OCI-LY1 (cell line): ENCODE results near the gene TSPAN4.

Experiments
- H2AFZ ChIP-seq: fragments of 200-600 bp; sonication (generic), shearing (Covaris generic); 2 replicates; pipeline ENCODE4 v1.6.0; 2014; ENCODE audit warnings: antibody characterized with exemption, mild to moderate bottlenecking, low read length
- H3F3A ChIP-seq: fragments of 200-600 bp; sonication (generic), shearing (Covaris generic); 2 replicates; pipeline ENCODE4 v1.6.0; 2014; ENCODE audit warnings: mild to moderate bottlenecking, antibody characterized with exemption, low read length, moderate library complexity; ENCODE audit not compliant: insufficient read depth
- H3K27ac ChIP-seq: fragments of 200-600 bp; sonication (generic); 2 replicates; pipeline ENCODE4 v1.5.1; 2014; ENCODE audit warnings: low read length, mixed run types, mild to moderate bottlenecking, low read depth; ENCODE audit not compliant: poor library complexity, severe bottlenecking
- H3K27me3 ChIP-seq: fragments of 200-600 bp; sonication (generic); 2 replicates; pipeline ENCODE4 v1.6.0; 2014; ENCODE audit warnings: antibody characterized with exemption, mild to moderate bottlenecking, low read length, moderate library complexity; ENCODE audit not compliant: insufficient read depth
- H3K36me3 ChIP-seq: fragments of 200-600 bp; sonication (generic); 2 replicates; pipeline ENCODE4 v1.6.1; 2014; ENCODE audit warnings: mild to moderate bottlenecking, antibody characterized with exemption, low read length, moderate library complexity, mixed read lengths; ENCODE audit not compliant: insufficient read depth
- H3K4me1 ChIP-seq: fragments of 200-600 bp; sonication (generic); 2 replicates; pipeline ENCODE4 v1.5.1; 2014; ENCODE audit warnings: mild to moderate bottlenecking, low read length, moderate library complexity; ENCODE audit not compliant: insufficient read depth, severe bottlenecking
- H3K4me2 ChIP-seq: fragments of 200-600 bp; sonication (generic), shearing (Covaris generic); 2 replicates; pipeline ENCODE4 v1.6.1; 2014; ENCODE audit warnings: low read length
- H3K4me3 ChIP-seq: fragments of 200-600 bp; sonication (generic); 2 replicates; pipeline ENCODE4 v1.5.1; 2014; ENCODE audit warnings: low read length, low read depth, mild to moderate bottlenecking, mixed read lengths; ENCODE audit not compliant: poor library complexity, severe bottlenecking
- H3K79me2 ChIP-seq: fragments of 200-600 bp; shearing (Covaris generic); 2 replicates; pipeline ENCODE4 v1.6.1; 2016; ENCODE audit warnings: mixed run types, low read length, mixed read lengths; ENCODE audit not compliant: insufficient read depth
- H3K9ac ChIP-seq: fragments of 200-600 bp; sonication (generic), shearing (Covaris generic); 2 replicates; pipeline ENCODE4 v1.6.1; 2014; ENCODE audit warnings: mild to moderate bottlenecking, low read length, mixed read lengths
- H3K9me2 ChIP-seq: fragments of 200-600 bp; sonication (generic), shearing (Covaris generic); 2 replicates; pipeline ENCODE4 v1.6.1; 2014; ENCODE audit warnings: low read depth, mild to moderate bottlenecking, low read length, mixed read lengths
- H3K9me3 ChIP-seq: fragments of 200-600 bp; shearing (Covaris generic); 2 replicates; pipeline ENCODE4 v1.6.1; 2014; ENCODE audit warnings: low read length, mixed read lengths
- H4K20me1 ChIP-seq: fragments of 200-600 bp; sonication (generic), shearing (Covaris generic); 2 replicates; pipeline ENCODE4 v1.6.0; 2016; ENCODE audit warnings: mild to moderate bottlenecking, low read length; ENCODE audit not compliant: insufficient read depth
- EZH2 ChIP-seq: fragments of 200-600 bp; sonication (generic), shearing (Covaris generic); IDR thresholded peaks from 2 replicates; pipeline ENCODE4 v1.8.0; 2017; ENCODE audit warnings: borderline replicate concordance, mixed run types, mild to moderate bottlenecking, antibody characterized with exemption, low read length, moderate library complexity, mixed read lengths
- TF ChIP-seq, protein P1 (sequence below): fragments of 200-600 bp; sonication (generic), shearing (Covaris generic); IDR thresholded peaks from 2 replicates; pipeline ENCODE4 v1.5.1; 2017; ENCODE audit warnings: mild to moderate bottlenecking, antibody characterized with exemption, low read length, moderate library complexity, mixed read lengths

The TSPAN4 gene

DNA sequence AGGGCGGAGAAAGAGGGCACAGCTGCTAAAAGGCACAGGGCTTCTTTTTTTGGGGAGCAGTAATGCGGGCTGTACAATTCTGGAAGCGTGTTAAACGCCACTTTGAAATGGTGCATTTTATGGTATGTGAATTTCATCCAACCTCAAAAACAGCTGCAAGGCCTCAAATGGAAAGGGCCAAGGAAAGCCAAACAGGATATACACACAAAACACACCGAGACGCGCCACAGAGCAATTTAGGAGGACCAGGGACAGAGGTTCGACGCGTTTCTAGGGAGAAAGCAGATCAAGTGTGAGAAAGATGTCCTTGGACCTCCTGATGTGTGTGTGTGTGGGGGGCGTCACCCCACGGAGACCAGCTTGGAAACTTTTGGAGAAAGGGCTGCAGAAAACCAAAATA, 31.1 kb downstream of the TSPAN4 start:
- no peaks in the 10 kb centered on the region for H3K9me2 ChIP-seq
- H3F3A ChIP-seq = no peaks in the 10 kb centered on the region
- no peaks in the 10 kb centered on the region for H3K9me3 ChIP-seq
- no peak overlapping the region for H3K27ac ChIP-seq
- no peaks in the 10 kb centered on the region for H3K79me2 ChIP-seq
- no peaks in the 10 kb centered on the region; the same call in 1 of the 2 replicates for H3K27me3 ChIP-seq
- H3K9ac ChIP-seq = no peak overlapping the region
- TF ChIP-seq, protein P1, sequence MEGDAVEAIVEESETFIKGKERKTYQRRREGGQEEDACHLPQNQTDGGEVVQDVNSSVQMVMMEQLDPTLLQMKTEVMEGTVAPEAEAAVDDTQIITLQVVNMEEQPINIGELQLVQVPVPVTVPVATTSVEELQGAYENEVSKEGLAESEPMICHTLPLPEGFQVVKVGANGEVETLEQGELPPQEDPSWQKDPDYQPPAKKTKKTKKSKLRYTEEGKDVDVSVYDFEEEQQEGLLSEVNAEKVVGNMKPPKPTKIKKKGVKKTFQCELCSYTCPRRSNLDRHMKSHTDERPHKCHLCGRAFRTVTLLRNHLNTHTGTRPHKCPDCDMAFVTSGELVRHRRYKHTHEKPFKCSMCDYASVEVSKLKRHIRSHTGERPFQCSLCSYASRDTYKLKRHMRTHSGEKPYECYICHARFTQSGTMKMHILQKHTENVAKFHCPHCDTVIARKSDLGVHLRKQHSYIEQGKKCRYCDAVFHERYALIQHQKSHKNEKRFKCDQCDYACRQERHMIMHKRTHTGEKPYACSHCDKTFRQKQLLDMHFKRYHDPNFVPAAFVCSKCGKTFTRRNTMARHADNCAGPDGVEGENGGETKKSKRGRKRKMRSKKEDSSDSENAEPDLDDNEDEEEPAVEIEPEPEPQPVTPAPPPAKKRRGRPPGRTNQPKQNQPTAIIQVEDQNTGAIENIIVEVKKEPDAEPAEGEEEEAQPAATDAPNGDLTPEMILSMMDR = no peak
- TF ChIP-seq EZH2 = no peak
- no peak overlapping the region for H3K4me3 ChIP-seq
- peaks cover 4% of the 10 kb centered on the region; the same call in 1 of the 2 replicates for H3K36me3 ChIP-seq
- H4K20me1 ChIP-seq = no peaks in the 10 kb centered on the region
- H2AFZ ChIP-seq = no peak overlapping the region
- H3K4me1 ChIP-seq = no peaks in the 10 kb centered on the region
- H3K4me2 ChIP-seq = no peak overlapping the region

DNA sequence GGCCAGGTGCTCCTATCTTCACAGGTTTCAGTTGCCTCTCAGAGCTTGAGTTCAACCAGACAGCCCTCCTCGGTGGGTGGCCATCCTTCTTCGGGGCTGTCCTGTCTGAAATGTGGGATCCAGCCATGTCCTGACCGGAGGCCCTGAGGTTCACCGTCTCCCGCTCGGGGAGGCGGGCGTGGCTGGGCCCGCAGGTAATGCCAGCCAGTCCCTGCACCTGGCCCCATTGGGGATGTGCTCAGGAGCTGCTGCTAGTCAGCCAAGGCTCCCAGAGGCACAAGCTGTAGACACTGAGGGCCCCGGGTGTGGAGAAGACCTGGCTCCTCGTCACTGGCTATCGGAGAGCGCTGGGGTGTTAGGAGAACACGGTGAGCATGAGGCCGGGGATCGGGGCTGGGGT, 32.6 kb downstream of the TSPAN4 start:
- TF ChIP-seq EZH2 = no peak
- TF ChIP-seq, protein P1 = no peak
- H3K36me3 ChIP-seq = peaks cover 4% of the 10 kb centered on the region; the same call in 1 of the 2 replicates
- no peak overlapping the region for H2AFZ ChIP-seq
- H3K9ac ChIP-seq = no peak overlapping the region
- no peaks in the 10 kb centered on the region for H3F3A ChIP-seq
- no peaks in the 10 kb centered on the region for H3K79me2 ChIP-seq
- no peaks in the 10 kb centered on the region for H3K9me2 ChIP-seq
- H3K9me3 ChIP-seq = no peaks in the 10 kb centered on the region
- H3K4me3 ChIP-seq = no peak overlapping the region
- H3K4me2 ChIP-seq = no peak overlapping the region
- no peak overlapping the region for H3K27ac ChIP-seq
- H3K27me3 ChIP-seq = no peaks in the 10 kb centered on the region
- no peaks in the 10 kb centered on the region for H4K20me1 ChIP-seq
- H3K4me1 ChIP-seq = no peaks in the 10 kb centered on the region

DNA sequence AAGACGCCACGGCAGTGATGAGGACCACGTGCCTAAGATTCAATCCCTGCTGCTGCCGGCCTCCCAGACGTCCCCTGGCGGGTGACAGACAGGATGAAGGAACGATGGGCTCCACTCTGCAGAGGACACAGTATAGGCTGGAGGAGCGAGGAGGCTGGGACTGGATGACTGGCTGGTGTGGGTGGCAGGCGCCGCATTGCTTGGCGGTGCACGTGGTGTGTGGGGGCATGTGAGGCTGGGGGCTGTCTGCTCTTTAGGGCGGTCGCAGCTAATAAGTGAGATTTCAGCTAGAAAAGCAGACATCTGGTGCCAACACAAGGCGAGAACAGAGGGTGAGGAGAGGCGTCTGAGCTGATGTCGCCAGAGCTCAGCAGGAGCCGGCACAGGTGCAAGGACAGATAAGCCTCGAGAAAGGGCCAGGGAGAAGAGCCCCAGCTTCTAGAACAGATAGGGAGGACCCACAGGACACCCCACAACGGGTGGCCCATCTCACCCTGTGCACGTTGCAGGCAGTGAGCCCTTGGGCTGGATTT, 33.2 kb downstream of the TSPAN4 start:
- H3K27me3 ChIP-seq = no peaks in the 10 kb centered on the region
- H2AFZ ChIP-seq = no peak overlapping the region
- H4K20me1 ChIP-seq = no peaks in the 10 kb centered on the region
- no peaks in the 10 kb centered on the region for H3K4me1 ChIP-seq
- H3K36me3 ChIP-seq = peaks cover 8% of the 10 kb centered on the region
- H3K4me3 ChIP-seq = no peak overlapping the region
- no peak overlapping the region for H3K9ac ChIP-seq
- TF ChIP-seq, protein P1 = no peak
- TF ChIP-seq EZH2 = no peak
- H3F3A ChIP-seq = no peaks in the 10 kb centered on the region
- no peak overlapping the region for H3K4me2 ChIP-seq
- no peaks in the 10 kb centered on the region for H3K9me2 ChIP-seq
- no peak overlapping the region for H3K27ac ChIP-seq
- H3K79me2 ChIP-seq = no peaks in the 10 kb centered on the region
- no peaks in the 10 kb centered on the region for H3K9me3 ChIP-seq
